Nephron progenitor cell (in vitro differentiated cells): ENCODE data around the gene ADGRG2.

ENCODE experiments used
- DNase-seq: peaks from one replicate; pipeline ENCODE4 v3.0.0; 2021
- H3K27ac Mint-ChIP-seq: 2 replicates; pipeline ENCODE4 v1.8.0; 2021; ENCODE audit warnings: mild to moderate bottlenecking, moderate library complexity, mixed read lengths
- H3K27me3 Mint-ChIP-seq: 2 replicates; pipeline ENCODE4 v1.8.0; 2021; ENCODE audit warnings: mild to moderate bottlenecking, low read depth, mixed read lengths; ENCODE audit not compliant: poor library complexity
- H3K36me3 Mint-ChIP-seq: 2 replicates; pipeline ENCODE4 v1.8.0; 2021; ENCODE audit warnings: low read depth, mixed read lengths
- H3K4me1 Mint-ChIP-seq: 2 replicates; pipeline ENCODE4 v1.8.0; 2021; ENCODE audit warnings: mixed read lengths
- H3K4me3 Mint-ChIP-seq: 2 replicates; pipeline ENCODE4 v1.8.0; 2021; ENCODE audit warnings: mild to moderate bottlenecking, moderate library complexity, mixed read lengths
- H3K9me3 Mint-ChIP-seq: 2 replicates; pipeline ENCODE4 v1.8.0; 2021; ENCODE audit warnings: mild to moderate bottlenecking, moderate library complexity, mixed read lengths
- CTCF ChIP-seq: fragments of 200-600 bp; sonication (generic); IDR thresholded peaks from 2 replicates; pipeline ENCODE4 v1.5.0; 2021; ENCODE audit warnings: antibody characterized with exemption

Gene ADGRG2

DNA sequence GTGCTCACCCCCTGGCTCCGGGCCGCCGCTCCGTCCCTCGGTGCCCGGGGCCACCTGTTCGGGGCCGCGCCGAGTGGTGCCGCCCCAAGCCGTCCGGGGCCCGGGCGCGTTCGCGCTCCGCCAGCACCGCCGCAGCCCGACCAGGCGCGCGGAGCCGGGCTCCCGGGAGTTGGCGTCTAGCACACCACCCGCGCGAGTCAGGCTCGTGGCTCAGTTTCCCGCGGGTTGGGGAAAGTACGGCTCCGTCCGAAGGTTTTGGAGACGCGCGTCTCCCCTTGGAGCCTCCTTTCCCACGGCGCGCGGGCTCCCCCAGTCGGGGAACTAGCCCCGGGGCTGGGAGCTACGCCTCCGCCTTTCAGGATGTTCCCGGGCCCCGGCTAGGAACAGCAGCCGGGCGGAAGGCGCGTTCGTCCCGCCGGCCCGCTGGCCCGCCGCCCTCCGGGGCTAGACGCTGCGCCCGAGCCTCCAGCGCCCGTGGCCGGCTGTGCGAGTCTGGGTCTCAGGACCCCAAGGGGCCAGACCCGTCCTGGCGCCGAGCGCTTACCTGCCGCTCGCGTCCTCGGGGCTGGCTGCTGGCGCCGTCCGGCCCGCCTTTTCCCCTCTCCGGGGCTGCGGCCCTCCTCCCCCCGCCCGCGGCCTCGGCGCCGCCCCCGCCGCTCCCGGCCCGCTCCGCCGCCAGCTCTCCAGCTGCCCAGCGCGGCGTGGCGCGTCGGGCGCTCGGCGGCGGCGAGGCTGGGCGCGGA is at the start of gene ADGRG2:
Gene ADGRG2 (minus strand): TSS at position 571 of the 743 bp plus-strand sequence. CDS start 53,634 bp downstream, outside the sequence.
- H3K4me1 Mint-ChIP-seq: peaks cover 13% of the 10 kb centered on the region
- H3K36me3 Mint-ChIP-seq: no peaks in the 10 kb centered on the region
- H3K27me3 Mint-ChIP-seq: peaks cover 78% of the 10 kb centered on the region
- peak within 1 kb of the TSS; percentile 81 for H3K4me3 Mint-ChIP-seq
- TF ChIP-seq CTCF: no peak
- peak; percentile 63 for DNase-seq
- H3K9me3 Mint-ChIP-seq: peaks cover 37% of the 10 kb centered on the region
- H3K27ac Mint-ChIP-seq: no peak within 1 kb of the TSS

DNA sequence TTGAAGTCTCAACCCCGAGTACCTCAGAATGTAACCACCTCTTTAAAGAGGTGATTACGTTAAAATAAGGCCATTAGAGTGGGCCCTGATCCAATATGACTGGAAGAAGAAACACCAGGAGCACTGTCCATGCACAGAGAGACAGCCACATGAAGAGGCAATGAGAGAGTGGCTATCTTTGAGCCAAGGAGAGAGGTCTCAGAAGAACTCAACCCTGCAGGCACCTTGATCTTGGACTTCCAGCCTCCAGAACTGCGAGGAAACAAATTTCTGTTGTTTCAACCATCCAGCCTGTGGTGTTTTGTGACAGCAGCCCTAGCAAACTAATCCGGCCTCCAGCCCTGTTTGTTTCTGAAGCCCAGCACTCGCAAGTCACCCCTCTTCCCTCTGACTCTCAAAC is 46.3 kb upstream of the ADGRG2 start:
- H3K9me3 Mint-ChIP-seq: peaks cover 57% of the 10 kb centered on the region
- no peaks in the 10 kb centered on the region for H3K4me1 Mint-ChIP-seq

DNA sequence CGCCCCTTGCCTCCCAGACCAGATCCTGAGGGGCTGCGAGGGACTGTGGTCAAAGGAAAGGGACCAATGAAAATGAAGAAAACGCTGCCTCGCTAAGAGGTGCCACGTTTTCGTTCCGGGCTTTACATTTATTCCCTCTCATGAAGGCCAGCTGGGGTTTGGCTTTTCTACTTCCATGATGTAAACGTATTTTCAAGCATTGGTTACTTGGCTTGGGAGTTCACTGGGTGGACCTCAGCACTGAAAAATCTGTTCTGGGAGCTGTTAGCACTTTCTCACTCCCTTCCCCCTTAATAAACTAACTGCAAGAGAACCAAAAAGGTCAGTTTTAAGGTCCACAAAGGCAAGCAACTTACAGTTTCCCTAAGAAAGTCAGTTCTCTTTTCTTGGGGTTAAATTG is 40.6 kb upstream of the ADGRG2 start:
- no peaks in the 10 kb centered on the region for H3K4me1 Mint-ChIP-seq
- H3K27me3 Mint-ChIP-seq: peaks cover 3% of the 10 kb centered on the region
- no peak for TF ChIP-seq CTCF
- no peak overlapping the region for H3K4me3 Mint-ChIP-seq
- H3K36me3 Mint-ChIP-seq: no peaks in the 10 kb centered on the region
- no peak for DNase-seq
- H3K27ac Mint-ChIP-seq: no peak overlapping the region
- peaks cover 64% of the 10 kb centered on the region for H3K9me3 Mint-ChIP-seq

More for the DNA sequence above, 46.3 kb upstream of the ADGRG2 start:
- DNase-seq: no peak
- no peak overlapping the region for H3K4me3 Mint-ChIP-seq
- no peak overlapping the region for H3K27ac Mint-ChIP-seq
- no peaks in the 10 kb centered on the region for H3K36me3 Mint-ChIP-seq
- TF ChIP-seq CTCF: no peak
- peaks cover 2% of the 10 kb centered on the region for H3K27me3 Mint-ChIP-seq

GRCh38 chrX:19156186-19156585 is 33.9 kb upstream of the ADGRG2 start:
- Mint-ChIP-seq H3K4me3 (no peak overlapping the region), H3K27ac (no peak overlapping the region), H3K36me3 (no peaks in the 10 kb centered on the region), H3K4me1 (no peaks in the 10 kb centered on the region), H3K27me3 (peaks cover 3% of the 10 kb centered on the region), H3K9me3 (peaks cover 44% of the 10 kb centered on the region)
- DNase-seq: no peak
- no peak for TF ChIP-seq CTCF

DNA sequence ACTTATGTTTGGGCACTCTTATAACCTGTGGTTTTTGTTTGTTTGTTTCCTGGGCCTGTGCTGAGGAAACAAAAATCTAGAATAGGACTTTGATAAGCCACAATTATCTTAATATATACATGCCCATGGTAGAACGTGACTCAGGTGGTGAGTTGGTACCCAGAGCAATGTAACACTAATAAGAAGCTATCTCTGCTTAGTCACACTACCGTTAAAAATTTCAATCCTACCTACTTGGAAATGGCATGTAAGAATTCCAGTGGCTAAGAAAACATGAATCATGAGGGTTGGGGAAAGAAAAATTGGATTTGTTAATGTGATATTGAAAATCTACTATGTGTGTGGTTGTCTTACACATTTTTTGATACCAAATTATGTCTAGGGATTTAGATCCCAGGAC is 30.5 kb upstream of the ADGRG2 start:
- no peaks in the 10 kb centered on the region for H3K36me3 Mint-ChIP-seq
- peaks cover 36% of the 10 kb centered on the region for H3K9me3 Mint-ChIP-seq
- H3K4me3 Mint-ChIP-seq: no peak overlapping the region
- DNase-seq: no peak
- no peaks in the 10 kb centered on the region for H3K4me1 Mint-ChIP-seq
- H3K27me3 Mint-ChIP-seq: no peaks in the 10 kb centered on the region
- TF ChIP-seq CTCF: no peak
- no peak overlapping the region for H3K27ac Mint-ChIP-seq

GRCh38 chrX:19137067-19137466 is 14.8 kb upstream of the ADGRG2 start:
- DNase-seq: no peak
- Mint-ChIP-seq H3K4me3 (no peak overlapping the region), H3K9me3 (peaks cover 50% of the 10 kb centered on the region), H3K36me3 (no peaks in the 10 kb centered on the region), H3K4me1 (no peaks in the 10 kb centered on the region), H3K27me3 (peaks cover 10% of the 10 kb centered on the region), H3K27ac (no peak overlapping the region)
- no peak for TF ChIP-seq CTCF
